GM20000 (cell line): ENCODE measurements around the gene SERINC1.
A peak's percentile ranks its signal among the peaks of the same experiment; 100 is the strongest.

Experiments
- DNase-seq: peaks from one replicate; pipeline ENCODE4 v3.0.0; 2012; ENCODE audit warnings: low spot score
- CTCF ChIP-seq: IDR thresholded peaks from 2 replicates; pipeline ENCODE4 v1.5.1; 2012; ENCODE audit warnings: mild to moderate bottlenecking, control low read depth; ENCODE audit errors: extremely low read depth, missing control alignments

SERINC1 gene

DNA sequence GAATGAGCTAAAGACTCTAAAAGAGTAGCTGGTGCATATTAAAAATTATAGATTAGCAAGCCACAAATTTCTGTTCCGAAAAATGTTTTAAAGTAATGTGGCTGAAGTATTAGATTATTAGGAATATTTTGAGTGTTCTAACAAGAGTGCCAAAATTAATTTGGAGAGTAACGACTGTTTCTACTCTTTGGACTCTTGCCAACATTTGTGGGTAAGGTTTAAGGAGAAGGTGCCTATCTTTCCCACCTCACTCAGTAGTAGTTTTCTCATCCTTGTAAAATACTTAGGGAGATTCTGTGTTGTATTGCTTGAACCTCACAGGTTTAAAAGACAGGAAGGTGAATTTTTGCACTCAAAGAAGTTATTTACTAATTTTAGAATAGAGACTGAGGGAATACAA is 67.2 kb downstream of the SERINC1 start:
- no peak for DNase-seq
- no peak for TF ChIP-seq CTCF

DNA sequence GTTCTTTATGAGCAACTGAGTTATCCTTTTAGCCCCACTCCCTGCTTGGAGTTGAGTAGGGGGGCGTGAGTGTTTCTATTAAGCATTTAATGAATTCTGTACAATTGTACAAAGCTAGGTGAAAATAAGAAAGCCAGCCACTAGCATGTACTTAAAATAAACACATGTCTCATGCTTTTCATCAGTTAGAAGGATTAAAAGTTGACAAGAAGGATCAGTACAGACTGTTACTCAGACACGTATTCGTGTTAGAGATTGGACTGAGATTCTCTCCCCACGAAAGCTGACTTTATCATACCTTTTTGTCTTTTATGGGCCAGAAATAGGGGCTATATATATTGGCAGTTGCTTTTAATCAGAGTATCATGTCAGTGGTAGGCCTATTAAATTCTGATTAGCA is 70.5 kb downstream of the SERINC1 start:
- no peak for TF ChIP-seq CTCF
- no peak for DNase-seq

DNA sequence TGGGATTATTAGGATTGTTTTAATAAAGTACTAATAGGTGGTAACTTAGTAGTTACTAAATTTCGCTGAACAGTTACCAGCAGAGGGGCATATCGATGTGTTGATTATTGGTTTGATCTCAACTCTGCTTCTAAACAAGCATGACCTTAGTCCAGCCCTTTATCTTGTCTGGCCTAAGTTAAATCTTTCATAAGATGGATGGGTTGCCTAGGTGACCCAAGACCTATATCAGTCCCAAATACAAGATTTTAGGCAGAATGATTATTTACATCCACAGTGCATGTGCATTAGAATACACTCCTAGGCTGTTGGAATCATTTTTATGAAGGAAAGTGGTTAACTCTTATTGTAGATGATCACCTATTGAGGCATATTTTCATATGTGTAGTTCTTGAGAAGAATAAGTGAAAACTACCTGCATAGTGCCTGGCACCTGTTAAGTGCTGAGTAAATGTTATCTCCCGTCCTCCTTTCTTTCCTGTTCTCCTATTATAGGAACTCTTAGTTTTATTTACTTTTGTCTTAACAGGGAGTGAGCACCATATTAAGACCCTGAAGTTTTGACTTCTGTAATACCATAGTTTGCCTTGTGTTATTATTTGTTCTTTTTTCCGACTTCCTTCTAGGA is 71.0 kb downstream of the SERINC1 start:
- DNase-seq = no peak
- TF ChIP-seq CTCF = no peak

DNA sequence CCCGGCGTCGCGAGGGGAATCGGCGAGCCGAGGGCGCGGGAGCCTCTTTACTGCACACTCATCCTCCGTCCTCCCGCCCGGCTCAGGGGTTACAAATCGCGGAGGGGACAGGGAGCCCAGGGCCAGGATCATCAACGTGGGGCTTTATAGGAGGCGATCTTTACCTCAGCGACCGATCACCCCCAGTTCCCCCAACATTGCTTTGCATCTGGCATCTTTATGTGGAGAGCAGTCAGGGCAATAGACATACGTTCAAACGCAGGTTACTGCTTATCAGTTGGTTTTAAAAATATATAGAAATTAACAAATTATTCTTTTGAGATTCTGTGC is 71.5 kb downstream of the SERINC1 start:
- TF ChIP-seq CTCF = no peak
- no peak for DNase-seq

DNA sequence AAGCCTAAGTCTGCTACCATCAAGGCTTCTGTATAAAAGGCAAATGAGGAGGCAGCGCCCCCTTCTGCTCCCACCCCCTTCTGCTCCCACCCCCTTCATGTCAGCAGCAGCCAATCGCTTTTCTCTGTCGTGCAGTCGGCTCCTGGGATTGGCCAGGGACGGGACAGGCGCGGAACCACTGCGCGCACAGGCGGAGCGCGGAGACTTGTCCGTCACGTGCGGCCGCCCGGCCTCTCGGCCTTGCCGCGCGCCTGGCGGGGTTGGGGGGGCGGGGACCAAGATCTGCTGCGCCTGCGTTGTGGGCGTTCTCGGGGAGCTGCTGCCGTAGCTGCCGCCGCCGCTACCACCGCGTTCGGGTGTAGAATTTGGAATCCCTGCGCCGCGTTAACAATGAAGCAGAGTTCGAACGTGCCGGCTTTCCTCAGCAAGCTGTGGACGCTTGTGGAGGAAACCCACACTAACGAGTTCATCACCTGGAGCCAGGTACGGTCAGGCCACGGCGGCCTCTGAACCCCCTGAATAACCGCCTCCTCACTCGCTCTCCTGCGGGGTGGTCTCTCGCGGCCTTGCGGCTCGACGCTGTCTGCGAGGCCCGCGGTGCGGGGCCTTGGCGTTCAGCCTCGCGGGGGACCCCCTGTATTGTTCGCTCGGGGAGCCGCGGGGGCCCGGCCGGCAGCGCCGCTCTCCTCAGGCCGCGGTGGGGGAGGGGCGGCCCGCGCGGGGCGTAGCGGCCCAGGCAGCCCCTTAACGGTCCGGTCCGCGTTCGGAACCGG is 72.1 kb downstream of the SERINC1 start, which contains the start of gene HSF2:
HSF2 (plus strand) TSS at position 305 of the 773 bp plus-strand sequence; CDS start at position 391, 86 bp downstream.
- no peak for TF ChIP-seq CTCF

DNA sequence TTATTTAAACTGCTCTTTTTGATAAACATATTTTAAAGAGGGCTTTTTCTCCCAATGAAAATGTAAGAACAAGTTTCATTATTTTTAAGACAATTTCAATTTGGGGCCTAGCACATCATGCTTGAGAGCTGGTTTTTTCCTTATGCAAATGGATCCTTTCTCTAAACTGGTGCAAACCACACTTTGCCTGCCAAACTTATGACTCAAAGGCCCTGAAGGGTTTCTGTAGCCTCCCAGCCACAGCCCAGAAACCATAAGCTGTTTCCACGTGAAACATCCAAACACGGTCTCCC is 72.6 kb downstream of the SERINC1 start:
- no peak for DNase-seq
- no peak for TF ChIP-seq CTCF

More for the DNA sequence above, 72.1 kb downstream of the SERINC1 start, which contains the start of gene HSF2:
- DNase-seq = peak; percentile 93

DNA sequence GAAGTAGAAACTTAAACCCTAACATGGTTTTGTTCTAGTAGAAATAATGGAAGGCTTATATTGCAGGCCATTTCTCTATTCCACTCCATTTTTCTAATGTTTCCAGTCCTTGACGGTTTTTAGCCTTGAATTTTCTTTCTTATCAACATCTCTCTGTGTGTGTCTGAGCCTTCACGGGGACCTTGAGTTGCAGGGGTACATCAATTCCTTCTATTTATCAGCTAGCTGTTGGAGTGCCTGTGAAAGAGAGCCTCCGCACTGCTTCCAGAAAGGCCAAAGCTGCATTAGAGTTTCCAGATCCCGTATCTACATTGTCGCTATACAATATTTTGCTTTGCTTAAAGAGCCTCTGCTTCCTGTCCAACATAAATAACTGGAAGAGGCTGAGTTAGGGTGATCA is 77.6 kb downstream of the SERINC1 start:
- DNase-seq = no peak
- no peak for TF ChIP-seq CTCF
